ENCODE data around the gene TMPRSS13. TPM values are rescaled to one million over a fixed set of nuclear protein-coding genes. Genes with fewer than 3 reads are reported as not detected.

TMPRSS13 gene
- total RNA-seq, 6 experiments from 2014 or later = 0.09 to 0.61 (median 0.12) TPM; not detected in 3

DNA sequence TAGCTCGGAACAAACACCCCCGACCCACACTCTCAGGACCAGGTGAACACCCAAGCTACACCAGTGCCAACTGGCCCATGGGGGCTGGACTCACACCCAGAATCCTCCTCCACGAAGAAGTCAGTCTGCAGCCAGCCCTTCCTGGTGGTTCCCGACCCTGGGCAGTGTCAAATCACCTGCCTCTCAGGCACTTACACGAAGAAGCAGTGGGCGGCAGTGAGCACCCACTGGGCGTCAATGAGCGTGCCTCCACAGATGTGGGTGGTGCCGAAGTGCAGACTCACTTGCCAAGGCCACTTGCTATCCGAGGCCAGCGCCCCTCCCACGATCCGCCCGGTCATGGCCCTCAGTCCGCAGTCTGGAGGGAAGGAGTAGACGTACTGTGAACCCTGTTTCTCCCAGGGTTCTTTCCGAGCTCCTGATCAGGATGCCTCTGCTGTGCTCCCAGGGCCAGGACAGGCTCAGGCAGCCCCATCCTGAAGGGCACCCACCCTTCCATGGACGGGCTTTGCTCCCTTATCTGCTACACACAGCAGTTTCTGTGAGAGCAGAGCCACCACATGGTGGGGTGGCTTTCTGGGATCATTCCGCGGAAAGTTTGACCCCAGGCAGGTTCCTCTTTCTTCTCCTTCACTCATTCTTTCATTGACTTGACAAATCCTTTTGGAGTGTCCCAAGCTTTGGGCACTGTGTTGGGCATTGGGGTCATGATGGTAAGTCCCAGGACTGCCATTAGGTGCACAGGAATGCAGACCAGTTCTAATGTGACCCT lies 19.4 kb downstream of the TMPRSS13 start:
- intact Hi-C loops (cut with DNase I) = no loop called here
- no peaks in the 10 kb centered on the region for H3K4me1 ChIP-seq
- DNase-seq = peak in 1 of 3 donors; percentile 39
- TF ChIP-seq POLR2A (IDR thresholded peaks at IDR 0.05) = no peak
- TF ChIP-seq, protein P1, sequence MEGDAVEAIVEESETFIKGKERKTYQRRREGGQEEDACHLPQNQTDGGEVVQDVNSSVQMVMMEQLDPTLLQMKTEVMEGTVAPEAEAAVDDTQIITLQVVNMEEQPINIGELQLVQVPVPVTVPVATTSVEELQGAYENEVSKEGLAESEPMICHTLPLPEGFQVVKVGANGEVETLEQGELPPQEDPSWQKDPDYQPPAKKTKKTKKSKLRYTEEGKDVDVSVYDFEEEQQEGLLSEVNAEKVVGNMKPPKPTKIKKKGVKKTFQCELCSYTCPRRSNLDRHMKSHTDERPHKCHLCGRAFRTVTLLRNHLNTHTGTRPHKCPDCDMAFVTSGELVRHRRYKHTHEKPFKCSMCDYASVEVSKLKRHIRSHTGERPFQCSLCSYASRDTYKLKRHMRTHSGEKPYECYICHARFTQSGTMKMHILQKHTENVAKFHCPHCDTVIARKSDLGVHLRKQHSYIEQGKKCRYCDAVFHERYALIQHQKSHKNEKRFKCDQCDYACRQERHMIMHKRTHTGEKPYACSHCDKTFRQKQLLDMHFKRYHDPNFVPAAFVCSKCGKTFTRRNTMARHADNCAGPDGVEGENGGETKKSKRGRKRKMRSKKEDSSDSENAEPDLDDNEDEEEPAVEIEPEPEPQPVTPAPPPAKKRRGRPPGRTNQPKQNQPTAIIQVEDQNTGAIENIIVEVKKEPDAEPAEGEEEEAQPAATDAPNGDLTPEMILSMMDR (IDR thresholded peaks at IDR 0.05) = no peak
- no peak overlapping the region for H3K4me3 ChIP-seq
- H3K27me3 ChIP-seq = no peaks in the 10 kb centered on the region
- H3K9me3 ChIP-seq = no peaks in the 10 kb centered on the region
- no peaks in the 10 kb centered on the region for H3K36me3 ChIP-seq
- no peak for ATAC-seq
- no peak overlapping the region for H3K27ac ChIP-seq
- WGBS (ENCODE audit: insufficient coverage, low coverage, low lambda C conversion rate, missing lambda C conversion rate) = 89% methylated on average over 8 of the region's 20 CpGs

- H3K4me1 ChIP-seq = no peaks in the 10 kb centered on the region
- no peak overlapping the region for H3K4me3 ChIP-seq
- H3K9me3 ChIP-seq = no peaks in the 10 kb centered on the region
- ATAC-seq (no peak), DNase-seq (peak in 1 of 3 donors; percentile 9)
- TF ChIP-seq, protein P1 (IDR thresholded peaks at IDR 0.05) = no peak
- no peak for TF ChIP-seq POLR2A (IDR thresholded peaks at IDR 0.05)
- no peaks in the 10 kb centered on the region for H3K27me3 ChIP-seq
- WGBS (ENCODE audit: insufficient coverage, low coverage, low lambda C conversion rate, missing lambda C conversion rate) = 83% methylated on average over 1 of the region's 4 CpGs
- intact Hi-C loops (cut with DNase I) = no loop called here
- H3K36me3 ChIP-seq = no peaks in the 10 kb centered on the region
- H3K27ac ChIP-seq = no peak overlapping the region
Observed at GRCh38 chr11:117908959-117909610, 20.1 kb downstream of the TMPRSS13 start.

DNA sequence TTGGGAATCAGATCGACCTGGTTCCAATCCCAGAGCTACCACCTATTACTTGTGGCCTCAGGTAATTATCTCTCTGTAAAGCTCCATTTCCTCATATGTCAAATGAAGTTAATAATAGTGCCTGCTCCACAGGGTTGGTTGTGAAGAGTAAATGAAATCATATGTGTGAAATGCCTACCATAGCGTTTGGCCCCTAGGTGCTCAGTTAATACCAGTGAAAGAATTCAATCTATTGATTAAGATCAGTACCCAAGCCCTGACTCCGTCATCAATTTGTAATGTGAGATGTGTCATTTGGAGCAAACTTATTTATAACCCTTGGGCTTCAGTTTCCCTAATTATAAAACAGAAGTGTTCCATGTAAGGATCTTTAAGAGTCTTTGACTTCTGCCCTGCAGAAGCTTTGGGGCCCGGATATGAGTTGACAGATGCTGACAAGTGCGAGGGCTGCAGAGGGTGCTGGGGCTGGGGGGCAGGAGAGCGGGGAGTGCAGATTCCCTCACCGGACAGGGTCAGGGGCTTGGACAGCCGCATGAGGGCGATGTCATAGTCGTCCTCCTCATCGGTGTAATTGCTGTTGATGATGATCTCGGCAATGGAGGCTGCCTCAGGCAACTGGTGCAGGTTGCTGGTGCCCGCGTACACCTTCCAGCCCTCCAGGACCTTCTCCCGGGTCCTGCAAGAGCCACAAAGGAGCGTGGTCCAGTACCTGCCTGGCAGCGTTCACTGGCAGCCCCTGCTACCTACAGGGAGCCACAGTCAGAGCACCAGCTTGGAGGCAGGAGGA lies 20.9 kb downstream of the TMPRSS13 start:
- WGBS (ENCODE audit: insufficient coverage, low coverage, low lambda C conversion rate, missing lambda C conversion rate) = 53% methylated on average over 7 of the region's 17 CpGs
- H3K9me3 ChIP-seq = no peaks in the 10 kb centered on the region
- no peak overlapping the region for H3K27ac ChIP-seq
- H3K27me3 ChIP-seq = no peaks in the 10 kb centered on the region
- TF ChIP-seq POLR2A (IDR thresholded peaks at IDR 0.05) = no peak
- DNase-seq (peak in 1 of 3 donors; percentile 38), ATAC-seq (no peak)
- no peak overlapping the region for H3K4me3 ChIP-seq
- intact Hi-C loops (cut with DNase I) = no loop called here
- H3K36me3 ChIP-seq = no peaks in the 10 kb centered on the region
- no peaks in the 10 kb centered on the region for H3K4me1 ChIP-seq

GRCh38 chr11:117907276-117908108 lies 21.7 kb downstream of the TMPRSS13 start:
- WGBS (ENCODE audit: insufficient coverage, low coverage, low lambda C conversion rate, missing lambda C conversion rate) = 35% methylated on average over 18 of the region's 24 CpGs
- no peaks in the 10 kb centered on the region for H3K36me3 ChIP-seq

More at GRCh38 chr11:117907276-117908108, 21.7 kb downstream of the TMPRSS13 start:
- peak in 2 of 3 donors; percentile 59 to 76 for DNase-seq
- no peaks in the 10 kb centered on the region for H3K27me3 ChIP-seq
- ATAC-seq = peak; percentile 71 to 95 (median 80)
- TF ChIP-seq, protein P1 (IDR thresholded peaks at IDR 0.05) = no peak
- TF ChIP-seq POLR2A (IDR thresholded peaks at IDR 0.05) = no peak
- no peak overlapping the region for H3K27ac ChIP-seq
- no peak overlapping the region for H3K4me3 ChIP-seq
- no peaks in the 10 kb centered on the region for H3K4me1 ChIP-seq
- no peaks in the 10 kb centered on the region for H3K9me3 ChIP-seq
- intact Hi-C loops (cut with DNase I) = no loop called here
